Skeletal muscle tissue (tissue), 4 donors: ENCODE measurements around the gene SRSF9. TPM values are rescaled to one million over a fixed set of nuclear protein-coding genes. Genes with fewer than 3 reads are reported as not detected.

Experiments used
- H3K27ac ChIP-seq: one replicate; pipeline ENCODE4 v1.7.0; 2013; ENCODE audit warnings: mild to moderate bottlenecking, low read depth, low read length, inconsistent platforms
- H3K27me3 ChIP-seq, 3 donors: one replicate each; pipeline ENCODE4 v1.7.0; 2013; ENCODE audit warnings: low read length in 3 of 3; ENCODE audit not compliant: control insufficient read depth in 3 of 3, insufficient read depth in 3 of 3
- H3K36me3 ChIP-seq, 3 donors: one replicate each; pipeline ENCODE4 v1.7.0; 2013; ENCODE audit warnings: low read length in 3 of 3; ENCODE audit not compliant: control insufficient read depth in 3 of 3, insufficient read depth in 3 of 3
- H3K4me1 ChIP-seq, 3 donors: one replicate each; pipeline ENCODE4 v1.7.0; 2013; ENCODE audit warnings: low read length in 3 of 3, mild to moderate bottlenecking in 3 of 3; ENCODE audit not compliant: control insufficient read depth in 3 of 3, insufficient read depth in 3 of 3
- H3K4me3 ChIP-seq, 3 donors: one replicate each; pipeline ENCODE4 v1.7.0; 2013; ENCODE audit warnings: low read length in 3 of 3
- H3K9ac ChIP-seq, 3 donors: one replicate each; pipeline ENCODE4 v1.7.0; 2013; ENCODE audit warnings: low read length in 3 of 3, mild to moderate bottlenecking in 3 of 3, moderate library complexity in 2 of 3, low read depth in 1 of 3
- H3K9me3 ChIP-seq, 3 donors: one replicate each; pipeline ENCODE4 v1.7.0; 2013; ENCODE audit warnings: low read length in 3 of 3; ENCODE audit not compliant: control insufficient read depth in 3 of 3
- total RNA-seq: library from RNA; depleted of rRNA; stranded (reverse); fragments of >200 nt; gene quantifications from one replicate; pipeline ENCODE4 v1.2.3, GENCODE V29; 2014
- donor health status: Osteomylitis.

Gene SRSF9
- total RNA-seq, 1 donor from 2014 or later: 79.9 TPM

- Histone ChIP-seq H3K27me3 (no peaks in the 10 kb centered on the region), H3K36me3 (peaks cover 0 to 14% (median 11%) of the 10 kb centered on the region in 3 donors), H3K27ac (peak overlapping the region; percentile 80), H3K9ac (peak overlapping the region; percentile 90 to 93 (median 91)), H3K9me3 (no peaks in the 10 kb centered on the region), H3K4me1 (peaks cover 17 to 23% (median 19%) of the 10 kb centered on the region in 3 donors), H3K4me3 (peak overlapping the region; percentile 91 to 96 (median 95))
These were observed 719 bp upstream of the SRSF9 start for GRCh38 chr12:120470150-120470784.

- Histone ChIP-seq H3K36me3 (peaks cover 2 to 26% (median 23%) of the 10 kb centered on the region in 3 donors), H3K9me3 (no peaks in the 10 kb centered on the region), H3K9ac (peak overlapping the region; percentile 86 to 93 (median 91)), H3K4me3 (peak overlapping the region; percentile 74 to 96 (median 91)), H3K4me1 (peaks cover 17 to 23% (median 19%) of the 10 kb centered on the region in 3 donors), H3K27ac (peak overlapping the region; percentile 80), H3K27me3 (no peaks in the 10 kb centered on the region)
These were observed 613 bp downstream of the SRSF9 start for GRCh38 chr12:120468821-120469449.

DNA sequence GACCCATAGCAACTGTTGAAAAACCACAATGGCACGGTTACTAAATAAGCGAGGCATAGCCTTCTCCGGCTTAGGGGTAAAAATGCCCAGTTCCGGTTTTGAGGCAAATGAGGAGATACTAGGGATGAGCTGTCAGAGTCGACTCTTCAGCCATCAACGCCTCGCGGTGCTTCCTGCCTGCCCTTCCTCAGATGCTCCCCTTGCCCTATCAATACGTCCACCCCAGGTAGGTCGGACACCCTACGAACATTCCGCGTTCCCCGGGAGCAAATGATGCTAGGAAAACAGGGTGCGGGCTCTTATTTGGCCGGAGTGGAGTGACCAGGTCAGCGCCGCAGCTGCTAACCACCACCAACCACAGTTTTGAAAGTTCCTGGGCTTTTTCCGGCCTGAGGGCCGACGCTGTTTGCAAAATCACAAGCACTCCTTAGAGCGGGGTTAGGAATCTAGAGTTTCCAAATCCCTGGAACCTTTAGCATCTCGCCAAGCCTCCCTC lies 1.2 kb downstream of the SRSF9 start:
- Histone ChIP-seq H3K36me3 (peaks cover 7 to 32% (median 29%) of the 10 kb centered on the region in 3 donors), H3K4me1 (peaks cover 17 to 23% (median 19%) of the 10 kb centered on the region in 3 donors), H3K27me3 (no peaks in the 10 kb centered on the region), H3K9ac (peak overlapping the region; percentile 73 to 93 (median 86)), H3K9me3 (no peaks in the 10 kb centered on the region), H3K4me3 (peak overlapping the region; percentile 74 to 96 (median 91)), H3K27ac (peak overlapping the region; percentile 80)

DNA sequence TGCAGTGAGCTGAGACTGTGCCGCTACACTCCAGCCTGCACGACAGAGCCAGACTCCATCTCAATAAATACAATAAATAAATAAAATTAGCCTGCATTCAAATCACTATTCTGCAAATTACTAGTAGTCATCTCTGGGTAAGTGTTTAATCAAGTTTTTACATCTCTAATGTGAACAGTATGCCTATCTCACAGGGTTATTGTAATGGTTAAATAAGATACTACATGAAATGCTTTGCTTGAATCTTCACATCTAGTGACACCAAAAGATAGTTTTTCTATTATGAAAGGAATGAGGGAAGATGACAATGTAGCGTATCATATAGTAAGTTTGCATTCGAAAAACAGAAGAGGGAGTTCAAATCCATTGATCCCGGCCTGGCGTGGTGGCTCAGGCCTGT lies 2.1 kb downstream of the SRSF9 start:
- H3K4me3 ChIP-seq: no peak overlapping the region
- H3K36me3 ChIP-seq: peaks cover 16 to 41% (median 38%) of the 10 kb centered on the region in 3 donors
- no peak overlapping the region for H3K27ac ChIP-seq
- H3K27me3 ChIP-seq: no peaks in the 10 kb centered on the region
- H3K9me3 ChIP-seq: no peaks in the 10 kb centered on the region
- peaks cover 17 to 23% (median 19%) of the 10 kb centered on the region in 3 donors for H3K4me1 ChIP-seq
- no peak overlapping the region for H3K9ac ChIP-seq

DNA sequence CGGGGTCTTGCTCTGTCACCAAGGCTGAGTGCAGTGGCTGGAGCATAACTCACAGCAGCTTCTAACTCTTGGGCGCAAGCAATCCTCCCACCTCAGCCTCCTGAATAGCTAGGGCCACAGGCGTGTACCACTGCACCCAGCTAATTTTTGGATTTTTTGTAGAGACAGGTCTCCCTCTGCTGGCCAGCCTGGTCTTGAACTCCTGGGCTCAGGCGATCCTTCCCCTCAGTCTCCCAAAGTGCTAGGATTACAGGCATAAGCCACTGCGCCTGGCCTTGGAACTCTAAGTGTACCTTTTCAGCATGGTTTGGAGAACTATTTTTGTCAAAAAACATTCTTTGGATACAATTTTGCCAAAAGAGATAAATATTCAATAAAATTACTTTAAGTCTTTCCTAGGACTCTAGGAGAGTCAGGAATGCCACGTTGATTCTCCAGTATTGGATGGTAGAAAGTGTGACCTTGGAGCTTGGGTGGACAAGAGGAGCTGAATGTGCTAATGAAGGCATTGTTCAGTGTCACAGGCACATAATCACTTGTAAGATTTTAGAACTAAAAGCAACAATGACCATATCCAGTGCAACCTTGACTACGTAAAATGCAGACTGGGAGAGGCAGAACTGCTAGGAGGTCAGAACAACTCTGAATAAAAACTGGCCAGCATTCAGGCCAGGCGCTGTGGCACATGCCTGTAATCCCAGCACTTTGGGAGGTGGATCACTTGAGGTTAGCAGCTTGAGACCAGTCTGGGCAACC lies 2.8 kb downstream of the SRSF9 start:
- Histone ChIP-seq H3K9ac (peak overlapping the region in 1 of 3 donors; percentile 33), H3K4me1 (peaks cover 17 to 23% (median 19%) of the 10 kb centered on the region in 3 donors), H3K27me3 (no peaks in the 10 kb centered on the region), H3K4me3 (no peak overlapping the region), H3K36me3 (peaks cover 21 to 47% (median 45%) of the 10 kb centered on the region in 3 donors), H3K9me3 (no peaks in the 10 kb centered on the region), H3K27ac (no peak overlapping the region)

- Histone ChIP-seq H3K9ac (no peak overlapping the region), H3K36me3 (peaks cover 25 to 55% (median 52%) of the 10 kb centered on the region in 3 donors), H3K4me1 (peaks cover 17 to 23% (median 19%) of the 10 kb centered on the region in 3 donors), H3K27ac (no peak overlapping the region), H3K4me3 (no peak overlapping the region), H3K9me3 (no peaks in the 10 kb centered on the region), H3K27me3 (no peaks in the 10 kb centered on the region)
These were observed 3.8 kb downstream of the SRSF9 start for GRCh38 chr12:120465756-120466155.

DNA sequence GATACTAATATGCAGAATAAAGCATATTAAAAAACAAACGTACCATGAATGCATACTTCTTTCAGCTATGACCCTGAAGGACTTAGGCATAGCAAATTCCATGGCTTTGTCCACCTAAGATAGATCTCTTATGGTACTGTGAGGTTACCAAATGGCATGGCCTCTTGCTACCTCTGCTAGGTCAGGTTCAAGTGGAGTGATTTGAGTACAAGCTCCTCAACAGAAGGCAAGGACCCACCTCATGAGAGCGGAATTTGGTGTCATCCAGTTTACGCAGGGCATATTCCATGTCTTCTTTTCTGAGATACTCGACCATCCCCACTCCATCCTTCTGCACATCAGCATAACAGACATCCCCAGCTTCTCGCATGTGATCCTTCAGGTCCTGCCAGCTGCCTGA lies 5.8 kb downstream of the SRSF9 start:
- H3K27ac ChIP-seq: no peak overlapping the region
- H3K9me3 ChIP-seq: no peaks in the 10 kb centered on the region
- H3K27me3 ChIP-seq: no peaks in the 10 kb centered on the region
- peaks cover 11 to 17% (median 13%) of the 10 kb centered on the region in 3 donors for H3K4me1 ChIP-seq
- H3K9ac ChIP-seq: no peak overlapping the region
- no peak overlapping the region for H3K4me3 ChIP-seq
- H3K36me3 ChIP-seq: peaks cover 30 to 70% (median 65%) of the 10 kb centered on the region in 3 donors

- no peak overlapping the region for H3K4me3 ChIP-seq
- H3K9me3 ChIP-seq: no peaks in the 10 kb centered on the region
- peaks cover 34 to 80% (median 70%) of the 10 kb centered on the region in 3 donors for H3K36me3 ChIP-seq
- no peak overlapping the region for H3K27ac ChIP-seq
- no peaks in the 10 kb centered on the region for H3K27me3 ChIP-seq
- no peak overlapping the region for H3K9ac ChIP-seq
- H3K4me1 ChIP-seq: peaks cover 3 to 4% (median 4%) of the 10 kb centered on the region in 3 donors
These were observed 7.4 kb downstream of the SRSF9 start for GRCh38 chr12:120462099-120462640.

GRCh38 chr12:120460157-120460556 lies 9.4 kb downstream of the SRSF9 start:
- Histone ChIP-seq H3K9me3 (no peaks in the 10 kb centered on the region), H3K9ac (no peak overlapping the region), H3K36me3 (peaks cover 46 to 77% (median 75%) of the 10 kb centered on the region in 3 donors), H3K4me3 (no peak overlapping the region), H3K27ac (no peak overlapping the region), H3K4me1 (no peaks in the 10 kb centered on the region), H3K27me3 (no peaks in the 10 kb centered on the region)
